Stimulated activated CD8-positive, alpha-beta memory T cell treated with anti-CD3 and anti-CD28 coated beads, Interleukin-2, amount 100 ng/mL, for 1 hour (primary cell): Measurements from ENCODE around the gene PYDC1.
A peak's percentile ranks its signal among the peaks of the same experiment; 100 is the strongest.
"Not testable (repeated sequence)": the region's sequence is repeated elsewhere in the genome, so short reads cannot be mapped to it uniquely, and the experiment has no call there.

ENCODE experiments used
- DNase-seq, 2 donors: peaks; one replicate each; pipeline ENCODE4 v3.0.0-alpha.2; 2020; ENCODE audit warnings: low read depth in 2 of 2

PYDC1 gene

GRCh38 chr16:31195861-31196260, 21.1 kb downstream of the PYDC1 start:
- DNase-seq, result not testable (repeated sequence)

GRCh38 chr16:31194898-31195297, 22.0 kb downstream of the PYDC1 start:
- DNase-seq, result no peak

GRCh38 chr16:31193874-31194273, 23.1 kb downstream of the PYDC1 start:
- DNase-seq, result no peak

- no peak for DNase-seq
Observed at GRCh38 chr16:31192856-31193642, 23.9 kb downstream of the PYDC1 start.

- DNase-seq, result no peak
Observed at GRCh38 chr16:31191697-31192428, 25.1 kb downstream of the PYDC1 start.

- no peak for DNase-seq
Observed at GRCh38 chr16:31190818-31191444, 26.0 kb downstream of the PYDC1 start.

- no peak for DNase-seq
Observed at GRCh38 chr16:31190061-31190460, 26.9 kb downstream of the PYDC1 start.

GRCh38 chr16:31189412-31189778, 27.5 kb downstream of the PYDC1 start:
- DNase-seq, result no peak

GRCh38 chr16:31188450-31189411, 28.2 kb downstream of the PYDC1 start:
- DNase-seq, result no peak

- no peak for DNase-seq
Observed at GRCh38 chr16:31187808-31188189, 29.1 kb downstream of the PYDC1 start.

GRCh38 chr16:31186930-31187807, 29.8 kb downstream of the PYDC1 start:
- no peak for DNase-seq

GRCh38 chr16:31186176-31186575, 30.8 kb downstream of the PYDC1 start:
- DNase-seq, result no peak

GRCh38 chr16:31185339-31185738, 31.6 kb downstream of the PYDC1 start:
- DNase-seq, result no peak

GRCh38 chr16:31184888-31185287, 32.0 kb downstream of the PYDC1 start:
- DNase-seq, result no peak

GRCh38 chr16:31183432-31184428, 33.2 kb downstream of the PYDC1 start:
- no peak for DNase-seq

- no peak for DNase-seq
Observed at GRCh38 chr16:31182391-31182790, 34.5 kb downstream of the PYDC1 start.

GRCh38 chr16:31181102-31181830, 35.7 kb downstream of the PYDC1 start:
- no peak for DNase-seq

- peak; percentile 80 to 85 for DNase-seq
Observed at GRCh38 chr16:31179747-31180459, 37.0 kb downstream of the PYDC1 start, which contains the start of gene FUS. Gene FUS (plus strand): TSS chr16:31180139. CDS start chr16:31180215, 76 bp downstream.
